Myocyte (in vitro differentiated cells): ENCODE measurements around the gene BBLN. TPM values are rescaled to one million over a fixed set of nuclear protein-coding genes. Genes with fewer than 3 reads are reported as not detected.
A peak's percentile ranks its signal among the peaks of the same experiment; 100 is the strongest.
"Not testable (repeated sequence)": the region's sequence is repeated elsewhere in the genome, so short reads cannot be mapped to it uniquely, and the experiment has no call there.

Source experiments
- DNase-seq: peaks from one replicate; pipeline ENCODE4 v3.0.0-alpha.2; 2012; ENCODE audit warnings: low read depth
- total RNA-seq: library from RNA; depleted of rRNA; stranded (reverse); fragments of >200 nt; gene quantifications from 2 replicates; pipeline ENCODE4 v1.2.3, GENCODE V29; 2014

Gene BBLN
- total RNA-seq, 1 donor from 2014 or later, result 286 TPM

GRCh38 chr9:128124451-128124850 is 35.6 kb upstream of the BBLN start:
- no peak for DNase-seq

DNA sequence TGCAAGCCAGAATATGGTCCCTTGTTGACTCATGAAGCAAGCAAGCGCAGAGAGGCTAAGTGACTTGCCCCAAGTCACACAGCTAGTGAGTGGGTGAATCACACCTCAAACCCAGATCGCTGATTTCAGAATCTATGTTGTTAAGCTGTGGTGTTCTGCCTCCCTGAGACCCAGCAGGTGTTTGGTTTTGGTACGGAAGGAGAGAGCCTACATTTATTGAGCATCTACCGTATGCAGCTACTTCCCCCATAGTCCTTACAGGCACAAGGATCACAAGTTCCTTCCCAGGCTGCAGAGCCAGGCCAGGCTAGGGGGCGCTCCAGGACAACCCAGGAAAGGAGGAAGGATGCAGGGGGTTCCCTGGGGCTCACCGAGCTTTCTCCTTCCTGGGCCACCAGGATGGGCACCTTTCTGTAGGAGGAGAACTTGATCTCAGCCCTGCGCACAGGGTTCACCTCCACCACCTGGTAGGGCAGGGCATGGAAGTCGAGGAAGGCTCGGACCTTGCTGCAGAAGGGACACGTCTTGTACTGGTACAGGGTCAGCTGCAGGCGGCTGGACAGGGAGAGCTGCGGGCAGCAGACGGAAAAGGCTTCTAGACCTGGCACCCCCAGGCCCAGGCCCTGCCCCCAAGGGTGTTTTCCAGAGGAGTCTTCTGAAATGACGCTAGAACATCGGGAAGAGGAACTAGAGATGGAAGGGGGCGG is 35.0 kb upstream of the BBLN start:
- peak; percentile 38 for DNase-seq

DNA sequence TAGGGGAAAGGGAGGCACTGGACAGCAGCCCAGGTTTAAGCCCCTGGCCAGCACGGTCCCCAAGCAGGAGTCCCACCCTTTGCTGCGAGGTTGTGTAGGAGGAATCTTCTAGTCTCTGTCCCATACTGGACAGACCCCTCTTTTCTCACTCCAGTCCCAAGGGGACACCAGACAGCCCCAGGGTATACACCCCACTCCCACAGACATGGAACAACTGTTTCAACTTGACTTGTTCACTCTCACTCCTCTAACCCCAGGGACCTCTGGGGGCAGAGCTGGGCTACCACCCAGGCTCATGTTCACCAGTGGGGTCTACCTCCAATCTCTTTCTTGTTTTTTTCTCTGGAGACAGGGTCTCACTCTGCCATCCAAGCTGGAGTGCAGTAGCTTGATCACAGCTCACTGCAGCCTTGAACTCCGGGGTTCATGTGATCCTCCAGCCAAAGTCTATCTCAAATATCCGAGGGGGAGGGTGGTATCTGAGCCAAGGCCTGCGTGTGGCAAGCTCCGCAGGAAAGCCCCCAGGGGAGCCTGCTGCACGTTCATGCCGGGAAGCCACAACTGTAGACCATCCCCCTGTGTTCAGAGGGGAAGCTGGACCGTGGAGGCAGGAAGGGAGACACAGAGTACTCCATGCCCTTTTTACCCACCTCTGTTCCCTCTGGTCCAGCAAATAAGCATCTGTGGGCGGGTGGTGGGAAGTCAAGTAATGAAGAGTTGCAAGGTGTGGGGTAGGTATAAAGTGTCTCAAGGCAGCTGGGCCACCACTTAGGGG is 34.3 kb upstream of the BBLN start:
- no peak for DNase-seq

DNA sequence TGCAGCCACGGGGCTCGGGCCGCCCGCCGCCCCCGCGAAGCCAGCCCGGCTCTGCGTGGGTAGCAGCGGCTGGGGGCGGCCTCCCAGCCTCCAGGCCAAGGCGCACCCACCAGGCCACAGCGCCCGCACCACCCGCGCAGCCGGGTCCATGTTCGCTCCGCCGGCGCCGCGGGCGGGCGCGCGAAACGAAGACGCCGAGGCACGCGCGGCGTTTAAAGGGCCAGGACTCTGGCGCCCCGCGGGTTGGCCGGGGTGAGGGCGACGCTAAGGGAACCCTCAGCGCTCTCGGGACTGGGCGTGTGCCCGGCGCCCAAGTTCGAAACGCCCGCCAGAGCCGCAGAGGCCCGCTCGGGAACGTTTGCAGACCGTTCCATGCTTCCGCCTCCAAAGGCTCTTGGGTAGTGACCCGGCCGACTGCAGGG is 32.5 kb upstream of the BBLN start, which contains the start of gene PTGES2:
TSS of gene PTGES2 (minus strand) at position 162 of the 422 bp plus-strand sequence. CDS start at position 150, 12 bp downstream.
- DNase-seq, result peak; percentile 92

DNA sequence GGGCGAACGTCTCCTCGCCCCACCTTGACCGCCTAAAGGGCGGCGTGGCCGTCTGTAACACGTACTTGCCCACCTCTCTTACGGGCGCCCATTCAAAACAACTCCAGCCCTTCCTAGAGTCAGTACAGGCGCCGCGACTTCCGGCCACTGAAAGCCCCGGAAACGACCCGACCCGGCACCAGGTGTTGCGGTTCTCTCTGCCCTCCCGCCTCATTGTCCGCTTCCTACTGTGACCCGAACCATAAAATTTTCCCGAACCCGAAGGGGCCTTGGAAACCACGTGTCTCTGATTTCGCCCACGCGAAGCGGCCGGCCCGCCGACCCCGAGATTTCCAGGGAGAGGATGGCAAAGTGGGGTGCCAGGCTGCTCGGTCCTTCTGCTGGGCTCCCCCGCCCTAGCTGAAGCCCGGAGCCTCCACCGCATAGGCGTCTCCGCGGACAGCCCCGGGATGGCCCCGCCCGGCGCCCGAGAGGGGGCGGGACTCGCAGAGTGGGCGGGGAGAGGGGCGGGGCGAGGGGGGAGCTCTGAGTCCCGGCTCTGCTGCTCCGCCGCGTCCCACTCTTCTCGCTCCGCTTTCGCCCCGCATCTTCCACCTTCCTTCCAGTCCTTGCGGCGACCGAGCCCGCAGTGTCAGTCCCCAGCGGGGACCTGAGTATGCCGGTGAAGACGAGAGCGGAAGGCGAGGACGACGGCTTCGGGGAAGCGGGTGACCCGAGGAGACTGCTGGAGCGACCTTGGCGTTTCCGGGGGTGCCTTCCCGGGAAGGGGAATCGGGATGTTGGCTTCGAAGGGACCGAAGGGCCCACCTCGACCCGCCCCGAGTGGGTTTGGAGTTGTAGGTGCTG is 31.9 kb upstream of the BBLN start:
- peak; percentile 95 for DNase-seq

GRCh38 chr9:128128836-128129590 is 31.1 kb upstream of the BBLN start:
- no peak for DNase-seq

- not testable (repeated sequence) for DNase-seq
Observed at GRCh38 chr9:128129976-128130590, 30.0 kb upstream of the BBLN start.

DNA sequence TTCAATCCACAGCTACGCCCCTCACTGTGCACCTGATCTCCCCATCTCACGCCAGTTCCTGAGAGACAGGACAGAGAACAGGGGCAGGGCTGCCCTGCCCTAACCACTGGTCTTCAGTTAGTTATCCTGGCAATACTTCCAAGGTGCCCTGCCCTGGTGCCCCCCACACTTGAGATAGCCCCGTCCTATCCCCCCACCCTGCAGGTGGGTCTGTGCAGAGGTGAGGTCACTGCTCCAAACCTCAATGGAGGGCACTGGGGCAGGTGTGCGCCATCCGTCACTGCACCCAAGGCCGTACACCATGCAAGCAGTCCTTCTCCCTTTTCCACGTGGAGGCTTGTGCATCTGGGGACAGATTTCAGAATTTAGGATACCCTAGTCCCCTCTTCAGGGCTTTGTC is 29.4 kb upstream of the BBLN start:
- DNase-seq, result not testable (repeated sequence)

- not testable (repeated sequence) for DNase-seq
Observed at GRCh38 chr9:128131346-128131745, 28.7 kb upstream of the BBLN start.

- not testable (repeated sequence) for DNase-seq
Observed at GRCh38 chr9:128132139-128132538, 27.9 kb upstream of the BBLN start.

DNA sequence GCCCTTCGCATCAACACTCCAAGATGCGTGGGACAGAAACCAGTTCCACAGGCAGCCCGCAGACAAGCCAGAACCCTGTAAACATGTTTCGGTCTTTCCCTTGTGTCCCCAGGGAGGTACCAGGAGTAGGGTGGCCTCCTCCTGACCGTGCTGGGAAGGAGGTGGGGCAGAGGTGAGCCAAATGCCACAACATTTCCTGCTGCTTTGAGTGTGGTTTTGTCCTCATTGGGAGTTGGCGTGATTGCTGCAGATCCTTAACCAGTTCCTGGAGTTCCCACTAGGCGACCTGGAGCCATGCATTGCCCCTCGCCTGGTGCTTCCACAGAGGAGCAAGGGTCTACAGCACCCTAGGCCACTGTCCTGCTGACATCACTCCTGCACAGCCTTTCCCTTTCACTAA is 24.5 kb upstream of the BBLN start:
- not testable (repeated sequence) for DNase-seq

- peak; percentile 84 for DNase-seq
Observed at GRCh38 chr9:128136816-128137793, 23.0 kb upstream of the BBLN start.

DNA sequence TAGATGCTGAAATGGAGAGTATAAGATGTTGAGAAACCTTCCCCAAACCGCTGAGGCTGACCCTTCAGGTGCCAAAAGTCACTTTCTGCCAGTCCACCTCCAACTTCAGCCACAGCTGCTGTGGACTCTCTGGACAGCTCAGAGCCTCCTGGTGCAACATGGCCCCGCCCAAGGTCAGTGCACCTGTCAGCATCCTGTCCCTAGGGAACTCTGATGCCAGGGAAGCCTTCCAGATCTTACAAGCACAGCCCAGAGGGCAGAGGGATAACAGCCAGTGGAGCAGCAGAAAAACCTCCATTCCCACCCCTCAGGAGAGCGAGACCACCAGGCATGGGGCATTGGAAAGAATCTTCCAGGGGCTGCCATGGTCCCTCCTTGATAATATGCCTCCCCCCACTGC is 22.1 kb upstream of the BBLN start:
- peak; percentile 80 for DNase-seq

DNA sequence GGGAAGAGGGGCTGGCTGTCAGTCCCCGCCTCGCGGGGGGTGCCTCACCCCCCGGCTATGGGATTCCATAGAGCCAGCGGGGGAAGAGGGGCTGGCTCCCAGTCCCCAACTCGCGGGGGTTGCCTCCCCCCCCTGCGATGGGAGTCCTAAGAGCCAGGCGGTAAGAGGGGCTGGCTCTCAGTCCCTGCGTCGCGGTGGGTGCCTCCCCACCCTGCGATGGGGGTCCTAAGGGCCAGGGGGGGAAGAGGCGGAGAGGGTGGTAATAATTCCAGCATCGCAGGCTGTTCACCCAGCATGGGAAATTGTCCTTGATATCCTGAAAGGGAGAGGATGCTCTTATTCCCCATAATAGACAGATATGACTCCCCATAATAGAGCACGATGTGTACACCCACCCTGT is 20.4 kb upstream of the BBLN start:
- DNase-seq, result no peak

GRCh38 chr9:128141604-128142003 is 18.5 kb upstream of the BBLN start:
- DNase-seq, result no peak

- DNase-seq, result no peak
Observed at GRCh38 chr9:128142061-128142460, 18.0 kb upstream of the BBLN start.

DNA sequence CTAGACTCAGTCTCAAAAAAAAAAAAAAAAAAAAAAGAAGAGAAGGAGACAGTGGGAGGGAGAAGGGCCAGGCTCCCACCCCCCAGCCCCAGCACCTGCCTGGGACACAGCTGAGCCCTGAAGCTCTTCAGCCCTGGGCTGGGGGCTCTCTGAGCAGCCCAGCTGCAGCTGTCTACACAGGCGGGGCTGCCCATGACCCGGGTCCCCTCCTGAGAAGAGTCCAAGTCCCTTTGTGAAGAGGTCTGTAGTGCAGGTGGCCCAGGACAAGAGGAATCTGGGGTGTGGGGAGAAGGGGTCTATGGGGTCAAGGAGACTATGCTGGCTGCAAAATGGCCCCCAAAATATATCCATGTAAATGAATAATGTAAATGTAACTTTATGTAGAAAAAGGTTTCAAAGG is 17.5 kb upstream of the BBLN start:
- DNase-seq, result no peak

DNA sequence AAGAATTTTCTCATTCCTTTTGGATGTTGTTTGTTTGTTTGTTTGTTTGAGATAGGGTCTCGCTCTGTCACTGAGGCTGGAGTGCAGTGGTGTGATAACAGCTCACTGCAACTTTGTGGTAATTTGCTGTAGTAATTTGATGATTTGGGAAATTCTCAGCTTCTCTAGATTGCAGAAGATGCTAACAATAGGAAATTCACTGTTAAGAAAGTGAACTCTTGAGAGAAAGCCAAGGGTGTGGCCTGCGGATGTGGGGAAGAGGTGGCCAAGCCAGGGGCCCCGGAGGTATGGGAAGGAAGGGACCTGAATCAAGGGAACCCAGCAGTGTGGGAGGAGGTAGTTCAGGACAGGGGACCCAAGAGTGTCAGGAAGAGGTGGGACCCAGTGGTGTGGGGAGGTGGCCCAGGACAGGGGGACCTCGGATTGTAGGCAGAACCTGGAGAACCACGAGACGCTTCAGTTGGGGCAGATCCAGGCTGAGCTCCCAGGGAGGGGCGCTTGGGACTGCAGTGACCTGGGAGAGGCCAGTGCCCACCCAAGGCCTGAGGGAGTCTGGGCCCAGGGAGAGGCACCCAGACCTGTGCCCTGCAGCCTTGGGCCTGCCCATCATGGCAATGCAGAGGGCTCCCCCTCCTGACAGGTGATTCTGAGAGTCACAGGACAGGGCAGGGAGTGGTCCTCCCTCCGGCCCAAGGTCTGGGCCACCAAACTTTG is 16.4 kb upstream of the BBLN start:
- no peak for DNase-seq
